ENCODE data around the gene EIPR1. TPM values are rescaled to one million over a fixed set of nuclear protein-coding genes. Genes with fewer than 3 reads are reported as not detected.

EIPR1 gene
- total and polyA plus RNA-seq, 2 of the 4 experiments (the other 2 are of a cell fraction) = 46.5 to 67.4 TPM

GRCh38 chr2:3426615-3427014 is 49.0 kb upstream of the EIPR1 start:
- in situ Hi-C loops (cut with MboI; ENCODE audit: low sequenced_read_pairs) = loop anchor here (10.0 kb wide), 1 partner anchor 218 kb away; no protein-coding TSS in a partner anchor
- CTCF ChIA-PET = no interaction called here
- Histone ChIP-seq H3K4me1 (ENCODE audit: control insufficient read depth, insufficient read depth, low read length) (peaks cover 4% of the 10 kb centered on the region; the same call in 1 of the 2 replicates), H3K18ac (ENCODE audit: low read depth, low read length) (no peak overlapping the region), H3K9me1 (ENCODE audit: insufficient read depth, low read length) (0 out of 2 replicates have a peak, but pooled peaks cover under 1% of the 10 kb centered on the region), H2BK5ac (ENCODE audit: low read depth, low read length, poor library complexity, severe bottlenecking) (no peak overlapping the region), H3K4me3 (ENCODE audit: insufficient read depth, low read depth, low read length) (no peak overlapping the region), H3K27ac (ENCODE audit: insufficient read depth, low read length) (no peak overlapping the region), H3K56ac (ENCODE audit: extremely low read depth, insufficient read depth, low read length) (no peak overlapping the region), H3K4ac (ENCODE audit: low read depth, low read length) (no peak overlapping the region), H2BK120ac (ENCODE audit: low read depth, low read length) (no peak overlapping the region), H4K5ac (ENCODE audit: low read depth, low read length) (no peak overlapping the region), H3K14ac (replicated peaks; ENCODE audit: low read depth, low read length) (no peak overlapping the region), H4K20me1 (ENCODE audit: insufficient read depth, low read length) (peaks cover 4% of the 10 kb centered on the region; the same call in 1 of the 2 replicates), H2AK5ac (ENCODE audit: low read depth, low read length) (no peak overlapping the region), H3K23ac (ENCODE audit: low read depth, low read length) (no peak overlapping the region), H3K4me2 (ENCODE audit: low read depth, low read length) (no peak overlapping the region), H2BK20ac (ENCODE audit: low read depth, low read length) (no peak overlapping the region), H3K27me3 (ENCODE audit: control insufficient read depth, insufficient read depth, low read length) (no peaks in the 10 kb centered on the region), H3K79me1 (ENCODE audit: low read depth in 1 of 2, low read length in 2 of 2) (peaks cover 29 to 30% of the 10 kb centered on the region in 2 experiments), H2BK15ac (ENCODE audit: low read depth, low read length) (no peak overlapping the region), H2AK9ac (replicated peaks; ENCODE audit: low read depth, low read length, poor library complexity) (no peak overlapping the region), H3K9me3 (ENCODE audit: control insufficient read depth, insufficient read depth, low read length) (no peaks in the 10 kb centered on the region), H3K36me3 (ENCODE audit: control insufficient read depth, insufficient read depth, low read length) (peaks cover 52% of the 10 kb centered on the region), H4K8ac (ENCODE audit: low read depth in 2 of 2, low read length in 2 of 2) (no peak overlapping the region), H2AFZ (replicated peaks; ENCODE audit: low read length, poor library complexity) (no peak overlapping the region), H4K91ac (ENCODE audit: insufficient read depth, low read depth, low read length) (no peak overlapping the region), H3K9ac (ENCODE audit: low read depth, low read length) (no peak overlapping the region)
- dilution Hi-C loops (cut with HindIII; ENCODE audit: low sequenced_read_pairs, unreplicated experiment) = no loop called here
- ATAC-seq (ENCODE audit: low read depth) (no peak), DNase-seq (no peak)
- POLR2A ChIA-PET (ENCODE audit: unreplicated experiment) = no interaction called here
- no TSS peak for BruUV-seq (replicated peaks)
- 100% methylated on average over 3 of the region's 14 CpGs; no CpG with 5 or more reads in 1 of the 2 experiments for WGBS, 2 experiments (ENCODE audit: extremely low coverage in 2 of 2, insufficient read length in 1 of 2)
- intact Hi-C loops (cut with micrococcal nuclease) = no loop called here
- TF ChIP-seq SMC3 (IDR thresholded peaks at IDR 0.05; ENCODE audit: low read depth, low read length) (no peak), POLR2A (IDR thresholded peaks at IDR 0.05; ENCODE audit: low read depth, low read length) (no peak), NFE2L2 (IDR thresholded peaks at IDR 0.05; ENCODE audit: low read depth, low read length) (no peak), CEBPB (IDR thresholded peaks at IDR 0.05; ENCODE audit: low read depth, low read length) (no peak), RCOR1 (IDR thresholded peaks at IDR 0.05; ENCODE audit: insufficient replicate concordance, low read length) (no peak), RFX5 (IDR thresholded peaks at IDR 0.05; ENCODE audit: low read depth, low read length) (no peak), CTCF (conservative IDR thresholded peaks at IDR 0.05; ENCODE audit: low read depth, low read length) (no peak), MXI1 (IDR thresholded peaks at IDR 0.05; ENCODE audit: borderline replicate concordance, low read depth, low read length) (no peak), BHLHE40 (IDR thresholded peaks at IDR 0.05; ENCODE audit: low read depth, low read length) (no peak), ELK1 (IDR thresholded peaks at IDR 0.05; ENCODE audit: borderline replicate concordance, low read depth, low read length) (no peak), FOS (IDR thresholded peaks at IDR 0.05; ENCODE audit: low read depth, low read length) (no peak), USF2 (IDR thresholded peaks at IDR 0.05; ENCODE audit: low read depth, low read length) (no peak), MAFK (IDR thresholded peaks at IDR 0.05; ENCODE audit: low read depth, low read length) (no peak), CHD1 (IDR thresholded peaks at IDR 0.05; ENCODE audit: low read depth, low read length) (no peak), RAD21 (IDR thresholded peaks at IDR 0.05; ENCODE audit: low read length) (no peak), MAZ (IDR thresholded peaks at IDR 0.05; ENCODE audit: borderline replicate concordance, low read depth, low read length) (no peak)

Data from IMR-90 (cell line).